ENCODE data around the gene HEXD.

Gene HEXD

DNA sequence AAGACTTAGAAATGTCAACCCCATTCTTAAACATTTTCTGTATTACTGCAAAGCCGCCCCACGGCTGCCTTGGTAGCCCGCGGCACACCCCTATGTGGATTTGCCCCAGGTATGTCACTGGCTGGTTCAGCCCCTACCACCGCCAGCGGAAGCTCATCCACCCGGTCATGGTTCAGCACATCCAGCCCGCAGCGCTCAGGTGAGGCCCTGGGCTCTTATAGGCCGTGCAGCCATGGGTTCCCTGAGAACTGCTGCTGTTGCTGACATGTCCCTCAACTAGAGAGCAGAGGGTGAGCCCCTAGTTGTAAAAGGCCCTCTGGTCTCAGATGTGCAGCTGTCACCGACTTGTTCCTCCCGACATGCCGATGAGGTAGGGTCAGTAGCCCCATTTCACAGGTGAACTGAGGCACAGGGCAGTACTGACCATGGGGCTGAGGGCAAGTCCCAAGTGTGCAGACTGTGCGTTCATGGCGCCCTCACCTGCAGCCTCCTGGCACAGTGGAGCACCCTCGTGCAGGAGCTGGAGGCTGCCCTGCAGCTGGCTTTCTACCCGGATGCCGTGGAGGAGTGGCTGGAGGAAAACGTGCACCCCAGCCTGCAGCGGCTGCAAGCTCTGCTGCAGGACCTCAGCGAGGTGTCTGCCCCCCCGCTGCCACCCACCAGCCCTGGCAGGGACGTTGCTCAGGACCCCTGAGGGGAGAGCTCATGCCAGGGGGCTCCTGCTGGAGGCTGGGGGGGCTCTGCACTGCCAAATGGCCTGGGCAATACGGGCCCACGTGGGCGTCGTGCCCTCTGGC is 23.7 kb downstream of the HEXD start:
- H3K9ac ChIP-seq (ENCODE audit: insufficient read length, low read depth) = no peak overlapping the region
- no peak for DNase-seq (ENCODE audit: low read depth, low spot score)
- no peak overlapping the region for H3K4me3 ChIP-seq (ENCODE audit: insufficient read length, low read depth)
- no peaks in the 10 kb centered on the region for H3K27me3 ChIP-seq (ENCODE audit: insufficient read depth, insufficient read length)
- TF ChIP-seq SUZ12 (IDR thresholded peaks at IDR 0.05; ENCODE audit: extremely low read depth, insufficient read depth, insufficient read length) = no peak
- no peak for TF ChIP-seq ZNF274 (IDR thresholded peaks at IDR 0.05; ENCODE audit: low read depth, low read length)
- no peak for TF ChIP-seq YY1 (IDR thresholded peaks at IDR 0.05; ENCODE audit: insufficient read depth, insufficient read length)
- no peaks in the 10 kb centered on the region for H3K9me3 ChIP-seq (ENCODE audit: insufficient read depth, low read length)
- H3K4me1 ChIP-seq (ENCODE audit: insufficient read depth, insufficient read length) = peaks cover 15% of the 10 kb centered on the region
- H3K36me3 ChIP-seq (ENCODE audit: insufficient read depth, insufficient read length, low read length) = peaks cover 70% of the 10 kb centered on the region

DNA sequence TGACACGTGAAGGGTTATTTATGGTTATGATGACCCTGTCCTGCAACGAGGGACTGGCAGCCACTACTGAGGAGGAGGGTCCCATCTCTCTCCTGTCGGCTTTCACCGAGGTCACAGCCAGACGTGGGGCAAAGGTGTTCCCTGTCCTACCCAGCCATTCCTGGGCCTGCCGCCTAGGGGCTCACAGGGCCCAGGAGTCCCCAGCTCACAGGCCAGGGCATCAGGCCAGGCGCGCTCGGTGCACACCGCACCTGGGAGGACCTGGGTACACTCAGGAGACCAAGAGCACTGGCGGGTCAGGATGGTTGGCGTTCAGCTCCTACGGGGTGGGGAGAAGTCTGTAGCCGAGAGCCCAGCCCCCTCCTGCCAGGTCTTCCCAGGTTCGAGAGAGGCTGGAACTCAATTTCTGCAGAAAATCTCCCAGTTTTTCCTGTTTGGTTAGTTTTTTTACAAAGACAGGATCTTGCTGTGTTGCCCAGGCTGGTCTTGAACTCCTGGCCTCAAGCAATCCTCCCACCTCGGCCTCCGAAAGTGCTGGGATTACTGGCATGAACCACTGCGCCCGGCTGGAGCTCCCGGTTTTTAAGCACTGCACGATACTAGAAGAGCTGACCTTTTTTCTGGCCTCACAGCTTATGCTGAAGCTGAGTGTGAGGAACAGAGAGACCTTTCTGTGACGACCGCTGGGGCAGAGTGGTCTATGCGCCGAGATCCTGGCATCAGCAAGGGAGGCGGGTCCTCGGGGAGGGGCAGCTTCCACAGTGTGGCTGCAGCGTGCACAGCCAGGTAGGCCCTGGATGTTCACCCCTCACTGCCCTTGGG is 24.7 kb downstream of the HEXD start:
- no peak overlapping the region for H3K9ac ChIP-seq (ENCODE audit: insufficient read length, low read depth)
- no peaks in the 10 kb centered on the region for H3K9me3 ChIP-seq (ENCODE audit: insufficient read depth, low read length)
- H3K36me3 ChIP-seq (ENCODE audit: insufficient read depth, insufficient read length, low read length) = peaks cover 68% of the 10 kb centered on the region
- no peak for TF ChIP-seq SUZ12 (IDR thresholded peaks at IDR 0.05; ENCODE audit: extremely low read depth, insufficient read depth, insufficient read length)
- no peak for TF ChIP-seq YY1 (IDR thresholded peaks at IDR 0.05; ENCODE audit: insufficient read depth, insufficient read length)
- no peak for TF ChIP-seq ZNF274 (IDR thresholded peaks at IDR 0.05; ENCODE audit: low read depth, low read length)
- no peak overlapping the region for H3K4me3 ChIP-seq (ENCODE audit: insufficient read length, low read depth)
- no peaks in the 10 kb centered on the region for H3K27me3 ChIP-seq (ENCODE audit: insufficient read depth, insufficient read length)
- peaks cover 15% of the 10 kb centered on the region for H3K4me1 ChIP-seq (ENCODE audit: insufficient read depth, insufficient read length)
- DNase-seq (ENCODE audit: low read depth, low spot score) = no peak

DNA sequence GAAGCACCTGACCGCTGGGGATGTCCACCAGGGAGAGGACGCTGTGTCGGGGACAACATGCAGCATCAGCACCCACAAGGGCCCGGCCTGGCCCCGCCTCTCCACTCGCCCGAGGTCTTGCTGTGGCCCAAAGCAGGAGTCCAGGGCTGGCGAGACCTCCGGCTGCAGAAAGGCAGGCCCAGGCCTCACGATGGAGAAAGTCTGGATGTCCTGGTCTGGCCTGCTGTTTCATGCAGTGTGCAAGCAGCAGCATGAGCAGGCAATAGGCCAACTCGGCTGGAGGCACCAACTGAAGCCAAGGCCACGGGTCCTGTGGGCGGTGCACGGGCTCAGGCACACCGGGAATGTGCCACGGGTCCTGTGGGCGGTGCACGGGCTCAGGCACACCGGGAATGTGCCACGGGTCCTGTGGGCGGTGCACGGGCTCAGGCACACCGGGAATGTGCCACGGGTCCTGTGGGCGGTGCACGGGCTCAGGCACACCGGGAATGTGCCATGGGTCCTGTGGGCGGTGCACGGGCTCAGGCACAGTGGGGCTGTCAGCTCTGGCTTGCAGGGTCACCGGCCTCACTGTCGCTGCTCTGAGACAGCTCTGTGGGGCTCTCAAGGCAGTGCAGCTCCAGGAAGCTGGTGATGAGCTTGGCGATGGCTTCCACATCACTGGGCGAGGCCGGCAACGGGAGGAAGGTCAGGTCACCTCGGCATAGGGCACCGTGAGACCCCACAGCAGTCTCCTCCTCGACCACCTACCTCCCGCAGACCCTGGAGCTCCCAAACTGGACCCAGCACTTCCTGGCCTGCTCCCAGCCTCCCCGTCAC is 25.5 kb downstream of the HEXD start:
- Histone ChIP-seq H3K36me3 (ENCODE audit: insufficient read depth, insufficient read length, low read length) (peaks cover 65% of the 10 kb centered on the region), H3K4me1 (ENCODE audit: insufficient read depth, insufficient read length) (peaks cover 13% of the 10 kb centered on the region)

DNA sequence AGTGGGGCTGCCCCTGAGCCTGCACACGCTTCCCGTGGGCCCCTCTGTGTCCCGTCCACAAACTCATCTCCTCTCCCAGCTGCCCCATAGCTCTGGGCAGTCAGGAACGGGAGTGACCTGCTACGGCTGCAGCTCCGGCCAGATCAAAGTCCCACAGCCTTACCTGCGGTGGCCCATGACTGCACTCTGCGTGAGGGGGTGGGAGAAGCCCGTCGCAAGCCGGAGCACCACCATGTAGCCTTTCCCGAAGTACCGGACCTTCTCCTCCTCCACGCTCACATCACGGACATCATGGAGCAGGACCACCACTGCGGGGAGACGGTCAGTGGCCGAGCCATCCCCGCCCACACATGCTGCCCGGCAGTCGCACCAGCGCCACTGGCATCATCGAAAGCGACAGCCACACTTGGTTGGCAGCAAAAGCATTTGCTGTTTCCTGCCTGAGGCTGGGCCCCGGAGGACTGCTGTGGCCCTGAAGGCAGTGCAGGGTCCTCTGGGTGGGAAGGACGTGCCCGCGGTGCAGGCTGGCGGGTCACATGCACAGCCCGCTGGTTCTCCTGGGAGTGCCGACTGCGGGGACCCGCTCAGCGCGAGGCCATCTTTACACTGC is 26.2 kb downstream of the HEXD start:
- Histone ChIP-seq H3K4me1 (ENCODE audit: insufficient read depth, insufficient read length) (peaks cover 11% of the 10 kb centered on the region), H3K9me3 (ENCODE audit: insufficient read depth, low read length) (no peaks in the 10 kb centered on the region), H3K9ac (ENCODE audit: insufficient read length, low read depth) (no peak overlapping the region), H3K4me3 (ENCODE audit: insufficient read length, low read depth) (no peak overlapping the region), H3K36me3 (ENCODE audit: insufficient read depth, insufficient read length, low read length) (peaks cover 67% of the 10 kb centered on the region), H3K27me3 (ENCODE audit: insufficient read depth, insufficient read length) (no peaks in the 10 kb centered on the region)
- DNase-seq (ENCODE audit: low read depth, low spot score) = no peak
- TF ChIP-seq SUZ12 (IDR thresholded peaks at IDR 0.05; ENCODE audit: extremely low read depth, insufficient read depth, insufficient read length) (no peak), ZNF274 (IDR thresholded peaks at IDR 0.05; ENCODE audit: low read depth, low read length) (no peak)

More for the DNA sequence above, 25.5 kb downstream of the HEXD start:
- Histone ChIP-seq H3K9me3 (ENCODE audit: insufficient read depth, low read length) (no peaks in the 10 kb centered on the region), H3K27me3 (ENCODE audit: insufficient read depth, insufficient read length) (no peaks in the 10 kb centered on the region), H3K4me3 (ENCODE audit: insufficient read length, low read depth) (no peak overlapping the region), H3K9ac (ENCODE audit: insufficient read length, low read depth) (no peak overlapping the region)
- TF ChIP-seq ZNF274 (IDR thresholded peaks at IDR 0.05; ENCODE audit: low read depth, low read length) (no peak), SUZ12 (IDR thresholded peaks at IDR 0.05; ENCODE audit: extremely low read depth, insufficient read depth, insufficient read length) (no peak)
- DNase-seq (ENCODE audit: low read depth, low spot score) = no peak

DNA sequence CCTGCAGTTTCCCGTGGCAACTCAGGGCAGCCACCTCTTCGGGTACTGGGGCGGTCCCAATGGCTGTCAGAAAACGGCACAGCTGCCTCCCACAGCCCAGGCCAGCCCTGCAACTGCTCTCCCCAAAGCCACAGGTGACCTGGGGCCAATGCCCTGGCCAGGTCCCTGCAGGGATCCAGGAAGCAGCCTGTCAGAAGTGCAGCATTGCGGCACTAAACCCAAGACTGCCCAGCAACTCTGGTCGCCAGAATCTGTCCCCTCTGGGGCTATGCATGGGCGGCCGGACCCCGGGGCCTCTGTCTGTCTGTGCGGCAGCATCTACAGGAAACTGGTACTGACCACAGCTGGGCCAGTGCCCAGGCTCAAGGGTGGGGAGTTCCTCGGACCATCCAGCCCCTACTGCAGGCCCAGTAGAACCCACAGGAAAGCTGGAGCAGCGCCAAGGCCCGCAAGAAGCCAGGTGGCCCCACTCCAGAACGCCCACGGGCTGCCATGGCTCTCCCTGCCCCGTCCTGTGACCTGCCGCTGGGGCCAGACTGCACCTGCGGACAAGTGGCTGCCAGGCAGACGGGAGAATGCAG is 26.9 kb downstream of the HEXD start:
- peaks cover 11% of the 10 kb centered on the region for H3K4me1 ChIP-seq (ENCODE audit: insufficient read depth, insufficient read length)
- no peak for TF ChIP-seq SUZ12 (IDR thresholded peaks at IDR 0.05; ENCODE audit: extremely low read depth, insufficient read depth, insufficient read length)
- TF ChIP-seq ZNF274 (IDR thresholded peaks at IDR 0.05; ENCODE audit: low read depth, low read length) = no peak
- no peak for TF ChIP-seq YY1 (IDR thresholded peaks at IDR 0.05; ENCODE audit: insufficient read depth, insufficient read length)

DNA sequence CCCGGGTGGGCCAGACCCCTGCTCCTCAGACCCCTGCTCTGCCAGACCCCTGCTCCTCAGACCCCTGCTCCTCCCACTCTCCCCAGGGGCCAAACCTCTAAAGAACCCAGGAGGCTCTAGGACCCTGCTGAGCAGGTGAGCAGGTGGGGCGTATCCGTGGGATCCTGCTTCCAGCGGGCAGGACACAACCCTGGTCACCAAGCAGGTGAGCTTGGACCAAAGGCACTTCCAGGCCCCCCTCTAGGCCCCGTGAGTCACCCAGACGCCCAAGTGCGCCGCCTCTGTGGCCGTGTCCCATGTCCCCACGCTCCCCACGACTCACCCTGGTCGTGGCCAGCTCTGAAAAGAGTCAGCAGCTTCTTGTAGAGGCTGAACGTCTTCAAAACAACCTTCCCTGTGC is 27.4 kb downstream of the HEXD start:
- no peaks in the 10 kb centered on the region for H3K9me3 ChIP-seq (ENCODE audit: insufficient read depth, low read length)

More for the DNA sequence above, 26.9 kb downstream of the HEXD start:
- Histone ChIP-seq H3K9ac (ENCODE audit: insufficient read length, low read depth) (no peak overlapping the region), H3K9me3 (ENCODE audit: insufficient read depth, low read length) (no peaks in the 10 kb centered on the region), H3K27me3 (ENCODE audit: insufficient read depth, insufficient read length) (no peaks in the 10 kb centered on the region), H3K36me3 (ENCODE audit: insufficient read depth, insufficient read length, low read length) (peaks cover 65% of the 10 kb centered on the region), H3K4me3 (ENCODE audit: insufficient read length, low read depth) (no peak overlapping the region)
- DNase-seq (ENCODE audit: low read depth, low spot score) = no peak

More for the DNA sequence above, 27.4 kb downstream of the HEXD start:
- Histone ChIP-seq H3K4me1 (ENCODE audit: insufficient read depth, insufficient read length) (peaks cover 11% of the 10 kb centered on the region), H3K27me3 (ENCODE audit: insufficient read depth, insufficient read length) (no peaks in the 10 kb centered on the region), H3K36me3 (ENCODE audit: insufficient read depth, insufficient read length, low read length) (peaks cover 61% of the 10 kb centered on the region), H3K4me3 (ENCODE audit: insufficient read length, low read depth) (no peak overlapping the region), H3K9ac (ENCODE audit: insufficient read length, low read depth) (no peak overlapping the region)
- TF ChIP-seq SUZ12 (IDR thresholded peaks at IDR 0.05; ENCODE audit: extremely low read depth, insufficient read depth, insufficient read length) (no peak), YY1 (IDR thresholded peaks at IDR 0.05; ENCODE audit: insufficient read depth, insufficient read length) (no peak), ZNF274 (IDR thresholded peaks at IDR 0.05; ENCODE audit: low read depth, low read length) (no peak)
- DNase-seq (ENCODE audit: low read depth, low spot score) = no peak

Measured in NT2/D1 (cell line).